Hepatocyte (in vitro differentiated cells): ENCODE data around the gene SERP2. TPM values are rescaled to one million over a fixed set of nuclear protein-coding genes. Genes with fewer than 3 reads are reported as not detected.

ENCODE experiments used
- DNase-seq: peaks from one replicate; pipeline ENCODE4 v3.0.0-alpha.2; 2016; ENCODE audit warnings: low spot score
- H2AFZ ChIP-seq: fragments of 200-600 bp; sonication (generic); 2 replicates; pipeline ENCODE4 v1.6.0; 2016; ENCODE audit warnings: antibody characterized with exemption, mild to moderate bottlenecking
- H3K27ac ChIP-seq: fragments of 200-600 bp; sonication (generic); 2 replicates; pipeline ENCODE4 v1.5.1; 2016; ENCODE audit warnings: mild to moderate bottlenecking
- H3K27me3 ChIP-seq: fragments of 200-600 bp; sonication (generic); 2 replicates; pipeline ENCODE4 v1.6.1; 2016
- H3K36me3 ChIP-seq: fragments of 200-600 bp; sonication (generic); replicated peaks from 2 replicates; pipeline ENCODE4 v1.5.1; 2016; ENCODE audit warnings: low read depth; ENCODE audit not compliant: insufficient read depth
- H3K4me1 ChIP-seq: fragments of 200-600 bp; sonication (generic); 2 replicates; pipeline ENCODE4 v1.5.1; 2016; ENCODE audit warnings: mild to moderate bottlenecking, moderate library complexity; ENCODE audit not compliant: insufficient read depth
- H3K4me2 ChIP-seq: fragments of 200-600 bp; sonication (generic); 2 replicates; pipeline ENCODE4 v1.6.0; 2016
- H3K4me3 ChIP-seq: fragments of 200-600 bp; sonication (generic); 2 replicates; pipeline ENCODE4 v1.5.1; 2016; ENCODE audit warnings: mild to moderate bottlenecking
- H3K79me2 ChIP-seq: fragments of 200-600 bp; sonication (generic); 2 replicates; pipeline ENCODE4 v1.6.0; 2017; ENCODE audit warnings: mild to moderate bottlenecking
- H3K9me2 ChIP-seq: fragments of 200-600 bp; sonication (generic); replicated peaks from 2 replicates; pipeline ENCODE4 v1.6.0; 2017; ENCODE audit warnings: mild to moderate bottlenecking; ENCODE audit not compliant: insufficient read depth
- H3K9me3 ChIP-seq: fragments of 200-600 bp; sonication (generic); 2 replicates; pipeline ENCODE4 v1.5.1; 2016; ENCODE audit warnings: low read depth, mild to moderate bottlenecking
- H4K20me1 ChIP-seq: fragments of 200-600 bp; sonication (generic); 2 replicates; pipeline ENCODE4 v1.6.0; 2016; ENCODE audit warnings: mild to moderate bottlenecking; ENCODE audit not compliant: insufficient read depth, poor library complexity, severe bottlenecking
- EZH2 ChIP-seq: fragments of 200-600 bp; sonication (generic); IDR thresholded peaks from 2 replicates; pipeline ENCODE4 v1.6.1; 2016; ENCODE audit warnings: antibody characterized with exemption, mild to moderate bottlenecking, borderline replicate concordance
- EZH2phosphoT487 ChIP-seq: fragments of 200-600 bp; sonication (generic); IDR thresholded peaks from one replicate; pipeline ENCODE4 v1.6.1; 2018; ENCODE audit warnings: antibody characterized with exemption, mild to moderate bottlenecking, low read depth, moderate library complexity; ENCODE audit not compliant: unreplicated experiment, severe bottlenecking
- WGBS: methylation state at CpG from one replicate; pipeline ENCODE4 v1.1.6; 2016; ENCODE audit warnings: low lambda C conversion rate; ENCODE audit errors: missing lambda C conversion rate; 5-methylcytosine and 5-hydroxymethylcytosine counted together
- polyA plus RNA-seq: library from polyadenylated mRNA; unstranded; fragments of >200 nt; fragmentation: Nextera tagmentation; extraction: Ambion mirVana; gene quantifications from 2 replicates; pipeline ENCODE4 v1.2.1, GENCODE V29; 2016
- total RNA-seq: library from RNA; depleted of rRNA; stranded (reverse); fragments of >200 nt; gene quantifications from 2 replicates; pipeline ENCODE4 v1.2.3, GENCODE V29; 2014
- TF ChIP-seq, protein P1 (sequence below): fragments of 200-600 bp; sonication (generic); IDR thresholded peaks from 2 replicates; pipeline ENCODE4 v1.5.1; 2016; ENCODE audit warnings: antibody characterized with exemption, mild to moderate bottlenecking; ENCODE audit not compliant: poor library complexity

The SERP2 gene
- total and polyA plus RNA-seq, 2 experiments from 2014 or later, result 1.8 to 7.7 TPM

DNA sequence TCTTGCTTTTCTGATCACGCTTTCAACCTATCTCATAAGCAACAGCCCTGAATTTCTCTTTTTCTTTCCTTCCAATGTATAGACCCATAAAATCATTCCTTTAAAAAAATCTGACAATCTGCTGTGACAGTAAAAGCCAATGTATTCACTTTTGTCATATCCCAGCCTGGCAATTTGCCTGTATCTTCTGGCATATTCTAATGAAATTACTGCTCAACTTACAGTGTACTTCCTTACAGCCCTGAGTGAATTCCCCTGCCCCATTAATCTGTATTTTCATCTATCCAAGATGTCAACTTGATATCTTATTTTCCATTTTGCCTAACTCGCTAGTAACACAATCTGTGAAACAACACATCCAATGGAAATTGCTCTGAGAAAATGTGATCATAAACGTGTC lies 18.0 kb upstream of the SERP2 start:
- Histone ChIP-seq H3K79me2 (no peaks in the 10 kb centered on the region), H2AFZ (no peak overlapping the region), H3K36me3 (no peaks in the 10 kb centered on the region), H3K9me3 (no peaks in the 10 kb centered on the region), H3K27me3 (no peaks in the 10 kb centered on the region), H3K4me3 (no peak overlapping the region), H3K4me2 (no peak overlapping the region), H3K27ac (no peak overlapping the region), H4K20me1 (no peaks in the 10 kb centered on the region), H3K9me2 (no peaks in the 10 kb centered on the region), H3K4me1 (no peaks in the 10 kb centered on the region)
- 88% methylated on average over 3 of the region's 3 CpGs for WGBS
- DNase-seq, result no peak
- TF ChIP-seq EZH2, result no peak
- no peak for TF ChIP-seq EZH2phosphoT487
- TF ChIP-seq, protein P1, sequence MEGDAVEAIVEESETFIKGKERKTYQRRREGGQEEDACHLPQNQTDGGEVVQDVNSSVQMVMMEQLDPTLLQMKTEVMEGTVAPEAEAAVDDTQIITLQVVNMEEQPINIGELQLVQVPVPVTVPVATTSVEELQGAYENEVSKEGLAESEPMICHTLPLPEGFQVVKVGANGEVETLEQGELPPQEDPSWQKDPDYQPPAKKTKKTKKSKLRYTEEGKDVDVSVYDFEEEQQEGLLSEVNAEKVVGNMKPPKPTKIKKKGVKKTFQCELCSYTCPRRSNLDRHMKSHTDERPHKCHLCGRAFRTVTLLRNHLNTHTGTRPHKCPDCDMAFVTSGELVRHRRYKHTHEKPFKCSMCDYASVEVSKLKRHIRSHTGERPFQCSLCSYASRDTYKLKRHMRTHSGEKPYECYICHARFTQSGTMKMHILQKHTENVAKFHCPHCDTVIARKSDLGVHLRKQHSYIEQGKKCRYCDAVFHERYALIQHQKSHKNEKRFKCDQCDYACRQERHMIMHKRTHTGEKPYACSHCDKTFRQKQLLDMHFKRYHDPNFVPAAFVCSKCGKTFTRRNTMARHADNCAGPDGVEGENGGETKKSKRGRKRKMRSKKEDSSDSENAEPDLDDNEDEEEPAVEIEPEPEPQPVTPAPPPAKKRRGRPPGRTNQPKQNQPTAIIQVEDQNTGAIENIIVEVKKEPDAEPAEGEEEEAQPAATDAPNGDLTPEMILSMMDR, result no peak

- WGBS, result 91% methylated on average over 1 of the region's 1 CpG
These were observed 13.6 kb upstream of the SERP2 start for GRCh38 chr13:44359983-44360375.

GRCh38 chr13:44362394-44363040 lies 11.1 kb upstream of the SERP2 start:
- no peak for DNase-seq
- Histone ChIP-seq H3K9me3 (no peaks in the 10 kb centered on the region), H3K4me1 (peaks cover 14% of the 10 kb centered on the region), H3K36me3 (no peaks in the 10 kb centered on the region), H3K27me3 (no peaks in the 10 kb centered on the region), H3K9me2 (no peaks in the 10 kb centered on the region), H3K79me2 (no peaks in the 10 kb centered on the region), H4K20me1 (no peaks in the 10 kb centered on the region), H2AFZ (no peak overlapping the region), H3K4me3 (no peak overlapping the region), H3K4me2 (no peak overlapping the region), H3K27ac (no peak overlapping the region)
- TF ChIP-seq, protein P1, result no peak
- TF ChIP-seq EZH2, result no peak
- TF ChIP-seq EZH2phosphoT487, result no peak
- 63% methylated on average over 11 of the region's 11 CpGs for WGBS

More at GRCh38 chr13:44359983-44360375, 13.6 kb upstream of the SERP2 start:
- Histone ChIP-seq H3K9me2 (no peaks in the 10 kb centered on the region), H3K4me3 (no peak overlapping the region), H3K27ac (no peak overlapping the region), H3K27me3 (no peaks in the 10 kb centered on the region), H3K4me1 (peaks cover 12% of the 10 kb centered on the region), H3K4me2 (no peak overlapping the region), H3K79me2 (no peaks in the 10 kb centered on the region), H3K36me3 (no peaks in the 10 kb centered on the region), H2AFZ (no peak overlapping the region), H4K20me1 (no peaks in the 10 kb centered on the region), H3K9me3 (no peaks in the 10 kb centered on the region)
- no peak for DNase-seq
- TF ChIP-seq EZH2phosphoT487 (no peak), EZH2 (no peak)
- TF ChIP-seq, protein P1, result no peak
